Pancreas (tissue), 10 donors: ENCODE data around the gene SMCO4. TPM values are rescaled to one million over a fixed set of nuclear protein-coding genes. Genes with fewer than 3 reads are reported as not detected.
"Not testable (repeated sequence)": the region's sequence is repeated elsewhere in the genome, so short reads cannot be mapped to it uniquely, and the experiment has no call there.

Experiments
- ATAC-seq, 4 donors: fragments of 200-7000 bp; cut with Tn5 transposase; one replicate each; pipeline versions ENCODE4 v1.8.0 to v1.9.1; 2020; ENCODE audit warnings: mild to moderate bottlenecking in 4 of 4, moderate library complexity in 4 of 4
- DNase-seq, 6 donors: peaks; one replicate each; pipeline ENCODE4 v3.0.0-alpha.2; 2020
- FAIRE-seq: peaks from 2 replicates; lab custom pipeline; 2012; peaks lifted over from hg19 to GRCh38; lab: Jason Lieb, UNC
- H3K27ac ChIP-seq, 4 donors: fragments of 200-600 bp; sonication (generic); 1 replicate in 3 of 4; 2 replicates in 1 of 4; pipeline versions ENCODE4 v1.5.0 to v1.8.0; 2020
- H3K27me3 ChIP-seq, 4 donors: fragments of 200-600 bp; one replicate each; pipeline ENCODE4 v1.8.0; 2021
- H3K36me3 ChIP-seq, 3 donors: fragments of 200-600 bp; sonication (generic) in 1 of 3; one replicate each; pipeline versions ENCODE4 v1.5.0 to v1.8.0; 2020 to 2021
- H3K4me1 ChIP-seq, 3 donors: fragments of 200-600 bp; one replicate each; pipeline ENCODE4 v1.8.0; 2021
- H3K4me3 ChIP-seq, 4 donors: fragments of 200-600 bp; sonication (generic) in 2 of 4; one replicate each; pipeline versions ENCODE4 v1.5.0 to v1.8.0; 2020 to 2021
- H3K9me3 ChIP-seq, 4 donors: fragments of 200-600 bp; one replicate each; pipeline ENCODE4 v1.8.0; 2021
- WGBS, 2 donors: extraction: QIAGEN DNeasy Blood & Tissue Kit; methylation state at CpG; one replicate each; pipeline ENCODE4 v1.1.7; 2013; 5-methylcytosine and 5-hydroxymethylcytosine counted together
- intact Hi-C, 3 donors: fragments of 100-400 bp; cut with DNase I; formaldehyde crosslinking; loops; one replicate each; pipeline versions ENCODE4 v1.11.1 to v1.14.2; 2022
- polyA plus RNA-seq, 2 donors: library from polyadenylated mRNA; stranded (reverse); fragments of 200-250 nt; gene quantifications; one replicate each; pipeline ENCODE4 v1.2.3, GENCODE V29; 2013
- total RNA-seq, 6 donors: library from RNA; stranded (reverse); fragmentation: NEBNext Ultra II Directional in 4 of 6; extraction: Animal tissue kit (Norgen Biotek cat#: 25700) in 4 of 6; gene quantifications; one replicate each; pipeline versions ENCODE4 v1.2.1 to v1.2.4, GENCODE V29; 2021 to 2023
- TF ChIP-seq, protein P1 (sequence below), 4 donors: fragments of 200-600 bp; sonication (generic) in 3 of 4; IDR thresholded peaks; one replicate each; pipeline versions ENCODE4 v1.5.0 to v1.8.0; 2021; ENCODE audit warnings: antibody characterized with exemption in 4 of 4
- donor health status: healthy with polysubstance abuse.
- donor health status: DM: no; HTN: no; CAD: no; lungs with moderate emphysema.
- donor health status: DM: no; HTN: no; CAD: no.
- donor health status: control.
- donor health status: control.
- donor health status: Bipolar disorder and iron deficiency.
- donor health status: DM: yes; HTN: yes; CAD: no.
- donor health status: DM: no; HTN: no; CAD: no.
- donor health status: DM: no; HTN: no; CAD: no.
- donor health status: DM: yes; HTN: yes; CAD: no.

SMCO4 gene
- total and polyA plus RNA-seq, 8 donors = 15.6 to 41.8 (median 19.6) TPM

DNA sequence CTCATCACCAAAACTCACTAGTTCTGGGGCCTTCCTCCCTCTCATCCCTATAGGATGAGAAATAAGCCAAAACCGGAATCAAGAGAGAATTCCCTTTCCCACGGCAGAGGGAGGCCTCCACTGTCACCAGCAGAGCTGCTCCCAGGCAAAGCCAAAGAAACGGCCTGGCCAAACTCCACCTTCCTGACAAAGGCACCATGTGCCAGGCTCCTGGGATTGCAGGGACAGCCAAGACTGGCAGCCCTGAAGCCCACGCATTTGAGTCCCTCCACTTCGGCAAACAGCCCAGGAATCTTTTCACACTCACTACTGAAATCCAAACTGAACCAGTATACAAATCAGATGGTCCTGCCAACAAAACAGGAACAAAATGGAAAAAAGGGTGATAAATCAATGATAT, 6.1 kb downstream of the SMCO4 start:
- Histone ChIP-seq H3K9me3 (no peaks in the 10 kb centered on the region), H3K27me3 (no peaks in the 10 kb centered on the region), H3K4me1 (peaks cover 15 to 38% (median 19%) of the 10 kb centered on the region in 3 donors), H3K36me3 (no peaks in the 10 kb centered on the region), H3K27ac (peak overlapping the region; percentile 23 to 71 (median 45)), H3K4me3 (no peak overlapping the region)
- WGBS, 2 donors = 7 to 10% methylated on average over 5 of the region's 5 CpGs
- ATAC-seq (peak; percentile 55 to 71 (median 64)), FAIRE-seq (no peak), DNase-seq (peak in 5 of 6 donors; percentile 37 to 62 (median 51))
- intact Hi-C loops = no loop called here
- TF ChIP-seq, protein P1, sequence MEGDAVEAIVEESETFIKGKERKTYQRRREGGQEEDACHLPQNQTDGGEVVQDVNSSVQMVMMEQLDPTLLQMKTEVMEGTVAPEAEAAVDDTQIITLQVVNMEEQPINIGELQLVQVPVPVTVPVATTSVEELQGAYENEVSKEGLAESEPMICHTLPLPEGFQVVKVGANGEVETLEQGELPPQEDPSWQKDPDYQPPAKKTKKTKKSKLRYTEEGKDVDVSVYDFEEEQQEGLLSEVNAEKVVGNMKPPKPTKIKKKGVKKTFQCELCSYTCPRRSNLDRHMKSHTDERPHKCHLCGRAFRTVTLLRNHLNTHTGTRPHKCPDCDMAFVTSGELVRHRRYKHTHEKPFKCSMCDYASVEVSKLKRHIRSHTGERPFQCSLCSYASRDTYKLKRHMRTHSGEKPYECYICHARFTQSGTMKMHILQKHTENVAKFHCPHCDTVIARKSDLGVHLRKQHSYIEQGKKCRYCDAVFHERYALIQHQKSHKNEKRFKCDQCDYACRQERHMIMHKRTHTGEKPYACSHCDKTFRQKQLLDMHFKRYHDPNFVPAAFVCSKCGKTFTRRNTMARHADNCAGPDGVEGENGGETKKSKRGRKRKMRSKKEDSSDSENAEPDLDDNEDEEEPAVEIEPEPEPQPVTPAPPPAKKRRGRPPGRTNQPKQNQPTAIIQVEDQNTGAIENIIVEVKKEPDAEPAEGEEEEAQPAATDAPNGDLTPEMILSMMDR (IDR thresholded peaks at IDR 0.05) = no peak

DNA sequence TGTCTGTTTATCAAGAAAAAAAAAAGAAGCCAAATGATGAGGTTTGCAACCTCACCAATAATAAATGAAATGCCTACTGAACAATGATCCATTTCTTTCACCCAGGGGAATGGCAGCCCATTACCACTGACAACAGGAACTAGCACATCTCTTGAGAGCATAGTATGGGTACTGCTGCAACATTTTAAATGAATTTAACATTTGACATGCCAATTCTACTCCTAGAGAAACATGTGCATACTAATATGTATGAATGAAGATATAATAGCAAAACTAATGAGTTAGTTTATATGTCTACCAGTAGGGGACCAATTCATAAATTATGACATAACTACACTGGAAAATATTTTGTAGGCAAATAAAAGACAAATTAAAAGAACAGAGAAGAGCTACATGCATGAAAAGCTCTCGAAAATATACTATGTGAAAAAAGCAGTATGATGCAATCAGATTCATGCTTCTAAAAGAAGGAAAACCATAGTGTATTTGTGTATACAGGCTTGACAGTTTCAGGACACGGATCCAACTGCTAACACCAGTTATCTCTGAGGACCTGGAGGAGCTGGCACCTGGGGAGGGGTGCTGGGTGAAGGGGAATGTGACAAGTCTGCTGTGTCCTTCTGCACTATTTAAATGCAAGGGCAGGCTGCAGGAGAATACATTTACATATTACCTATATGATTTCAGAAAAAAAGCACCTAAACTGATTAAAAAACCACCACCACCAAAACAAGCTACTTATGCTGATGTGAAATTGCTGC, 6.9 kb downstream of the SMCO4 start:
- DNase-seq (no peak), FAIRE-seq (no peak), ATAC-seq (peak in 1 of 4 donors; percentile 16)
- Histone ChIP-seq H3K4me1 (peaks cover 15 to 31% (median 19%) of the 10 kb centered on the region in 3 donors), H3K27me3 (no peaks in the 10 kb centered on the region), H3K27ac (no peak overlapping the region), H3K36me3 (no peaks in the 10 kb centered on the region), H3K9me3 (no peaks in the 10 kb centered on the region), H3K4me3 (no peak overlapping the region)
- TF ChIP-seq, protein P1 (IDR thresholded peaks at IDR 0.05) = no peak
- intact Hi-C loops = no loop called here
- WGBS, 2 donors = 13 to 17% methylated on average over 2 of the region's 2 CpGs

DNA sequence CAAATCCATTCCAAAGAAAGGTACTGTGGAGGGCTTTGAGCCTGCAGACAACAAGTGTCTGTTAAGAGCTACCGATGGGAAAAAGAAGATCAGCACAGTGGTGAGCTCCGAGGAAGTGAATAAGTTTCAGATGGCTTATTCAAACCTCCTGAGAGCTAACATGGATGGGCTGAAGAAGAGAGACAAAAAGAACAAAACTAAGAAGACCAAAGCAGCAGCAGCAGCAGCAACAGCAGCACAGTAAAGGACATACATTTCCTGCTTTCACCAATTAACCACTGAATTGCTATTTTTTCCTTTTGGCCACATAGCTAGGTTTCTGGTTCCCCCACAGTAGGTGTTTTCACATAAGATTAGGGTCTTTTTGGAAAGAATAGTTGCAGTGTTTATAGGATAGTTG, 7.6 kb downstream of the SMCO4 start:
- ATAC-seq, FAIRE-seq, H3K36me3 ChIP-seq, H3K9me3 ChIP-seq, intact Hi-C loops, H3K4me3 ChIP-seq, H3K27ac ChIP-seq, H3K27me3 ChIP-seq, DNase-seq: not testable (repeated sequence)
- peaks cover 15 to 29% (median 19%) of the 10 kb centered on the region in 3 donors for H3K4me1 ChIP-seq
- WGBS, 2 donors = 79 to 81% methylated on average over 2 of the region's 2 CpGs

DNA sequence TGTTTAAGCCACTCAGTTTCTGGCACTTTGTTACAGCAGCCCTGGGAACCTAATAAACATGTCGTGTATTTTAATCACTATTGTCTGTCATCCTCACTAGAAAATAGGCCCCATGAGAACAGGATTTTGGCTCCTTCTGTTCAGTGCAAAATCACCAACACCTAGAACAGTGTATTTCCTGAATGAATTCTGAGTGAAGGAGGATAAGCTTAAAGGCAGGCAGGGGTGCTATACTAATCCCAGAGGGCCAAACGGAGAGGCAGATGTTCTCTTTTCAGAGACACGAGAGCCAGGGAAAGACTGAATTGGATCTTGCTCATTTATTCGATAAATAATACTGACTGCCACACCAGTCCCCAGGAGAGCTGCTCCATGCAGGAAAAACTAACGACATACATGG, 10.4 kb downstream of the SMCO4 start:
- no peaks in the 10 kb centered on the region for H3K9me3 ChIP-seq
- no peak for FAIRE-seq
- no peak for ATAC-seq
- H3K4me1 ChIP-seq = peaks cover 15 to 37% (median 19%) of the 10 kb centered on the region in 3 donors
- H3K27me3 ChIP-seq = no peaks in the 10 kb centered on the region
- TF ChIP-seq, protein P1 (IDR thresholded peaks at IDR 0.05) = no peak
- no peak overlapping the region for H3K4me3 ChIP-seq
- DNase-seq = no peak
- intact Hi-C loops = no loop called here
- 81 to 86% methylated on average over 5 of the region's 5 CpGs for WGBS, 2 donors
- no peak overlapping the region for H3K27ac ChIP-seq
- no peaks in the 10 kb centered on the region for H3K36me3 ChIP-seq

DNA sequence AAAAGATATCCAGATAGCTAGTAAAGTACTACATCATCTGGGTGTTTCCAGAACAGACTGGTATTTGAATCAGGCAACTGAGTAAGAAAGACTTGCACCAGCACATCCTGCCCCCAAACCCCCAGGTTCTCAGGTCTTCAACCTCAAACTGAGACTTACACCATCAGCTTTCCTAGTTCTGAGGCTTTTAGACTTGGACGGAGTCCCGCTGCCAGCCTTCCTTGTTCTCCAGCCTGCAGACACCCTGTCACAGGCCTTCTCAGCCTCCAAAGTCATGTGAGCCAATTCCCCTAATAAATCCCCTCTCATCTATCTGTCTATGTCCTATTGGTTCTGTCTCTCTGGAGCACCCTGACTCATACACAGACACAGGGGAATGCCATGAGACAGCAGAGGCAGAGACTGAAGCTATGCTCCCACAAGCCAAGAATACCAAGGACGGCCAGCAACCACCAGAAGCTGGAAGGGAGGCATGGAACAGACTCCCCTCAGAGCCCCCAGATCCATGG, 10.9 kb downstream of the SMCO4 start:
- no peak overlapping the region for H3K4me3 ChIP-seq
- no peaks in the 10 kb centered on the region for H3K9me3 ChIP-seq
- H3K4me1 ChIP-seq = peaks cover 13 to 32% (median 18%) of the 10 kb centered on the region in 3 donors
- no peaks in the 10 kb centered on the region for H3K27me3 ChIP-seq
- no peaks in the 10 kb centered on the region for H3K36me3 ChIP-seq
- no peak overlapping the region for H3K27ac ChIP-seq
- no peak for ATAC-seq
- FAIRE-seq = no peak
- 87 to 96% methylated on average over 3 of the region's 3 CpGs for WGBS, 2 donors
- intact Hi-C loops = no loop called here
- TF ChIP-seq, protein P1 (IDR thresholded peaks at IDR 0.05) = no peak
- no peak for DNase-seq
